OCI-LY7 (cell line): Measurements from ENCODE around the gene LDB3. TPM values are rescaled to one million over a fixed set of nuclear protein-coding genes. Genes with fewer than 3 reads are reported as not detected.

Experiments used
- BruUV-seq: library from RNA; stranded (reverse); fragments of 400-500 nt; replicated peaks from 2 replicates; lab custom pipeline; 2021; lab: Mats Ljungman, UMichigan
- CTCF ChIA-PET: fragments of 300-600 bp; sonication (Branson Sonifier 250); formaldehyde crosslinking; loops from one replicate; lab custom pipeline; 2022; ENCODE audit warnings: antibody characterized with exemption; ENCODE audit not compliant: unreplicated experiment; lab: Charles Lee
- POLR2A ChIA-PET: fragments of 300-600 bp; sonication (Branson Sonifier 250); formaldehyde crosslinking; loops from one replicate; lab custom pipeline; 2022; ENCODE audit warnings: antibody characterized with exemption; lab: Charles Lee
- DNase-seq: peaks from one replicate; pipeline ENCODE4 v3.0.0-alpha.2; 2015; ENCODE audit warnings: low spot score
- H2AFZ ChIP-seq: fragments of 200-600 bp; sonication (generic), shearing (Covaris generic); 2 replicates; pipeline ENCODE4 v1.6.1; 2014; ENCODE audit warnings: mild to moderate bottlenecking, antibody characterized with exemption, low read length, moderate library complexity
- H3K27ac ChIP-seq: fragments of 200-600 bp; sonication (generic); 2 replicates; pipeline ENCODE4 v1.5.1; 2014; ENCODE audit warnings: mixed run types, low read depth, mild to moderate bottlenecking, moderate library complexity, low read length, inconsistent platforms; ENCODE audit not compliant: poor library complexity, severe bottlenecking
- H3K36me3 ChIP-seq: fragments of 200-600 bp; sonication (generic); 2 replicates; pipeline ENCODE4 v1.6.1; 2014; ENCODE audit warnings: mild to moderate bottlenecking, antibody characterized with exemption, low read length, moderate library complexity, mixed read lengths; ENCODE audit not compliant: insufficient read depth
- H3K4me1 ChIP-seq: fragments of 200-600 bp; sonication (generic); 2 replicates; pipeline ENCODE4 v1.5.1; 2014; ENCODE audit warnings: mild to moderate bottlenecking, low read length; ENCODE audit not compliant: insufficient read depth, poor library complexity, severe bottlenecking
- H3K4me2 ChIP-seq: fragments of 200-600 bp; sonication (generic); 2 replicates; pipeline ENCODE4 v1.6.1; 2014; ENCODE audit warnings: mild to moderate bottlenecking, low read length
- H3K4me3 ChIP-seq: fragments of 200-600 bp; sonication (generic); 2 replicates; pipeline ENCODE4 v1.5.1; 2014; ENCODE audit warnings: mild to moderate bottlenecking, low read depth, low read length; ENCODE audit not compliant: poor library complexity, severe bottlenecking
- H3K79me2 ChIP-seq: fragments of 200-600 bp; sonication (generic); 2 replicates; pipeline ENCODE4 v1.6.1; 2016; ENCODE audit warnings: low read depth, mild to moderate bottlenecking, low read length, moderate library complexity, mixed read lengths; ENCODE audit not compliant: insufficient read depth
- H3K9me2 ChIP-seq: fragments of 200-600 bp; sonication (generic); 2 replicates; pipeline ENCODE4 v1.6.1; 2016; ENCODE audit warnings: mild to moderate bottlenecking, low read length, mixed read lengths; ENCODE audit not compliant: insufficient read depth
- H3K9me3 ChIP-seq: fragments of 200-600 bp; sonication (generic); 2 replicates; pipeline ENCODE4 v1.6.1; 2014; ENCODE audit warnings: mild to moderate bottlenecking, mixed run types, low read length, mixed read lengths
- H4K20me1 ChIP-seq: fragments of 200-600 bp; sonication (generic); 2 replicates; pipeline ENCODE4 v1.6.1; 2014; ENCODE audit warnings: mild to moderate bottlenecking, antibody characterized with exemption, low read length, moderate library complexity, mixed read lengths; ENCODE audit not compliant: insufficient read depth
- CTCF ChIP-seq: fragments of 200-600 bp; sonication (generic); conservative IDR thresholded peaks from 2 replicates; pipeline ENCODE4 v1.5.1; 2014; ENCODE audit warnings: mild to moderate bottlenecking, antibody characterized with exemption, low read length, moderate library complexity, mixed read lengths
- EZH2phosphoT487 ChIP-seq: fragments of 200-600 bp; sonication (generic); IDR thresholded peaks from 2 replicates; pipeline ENCODE4 v1.6.1; 2018; ENCODE audit warnings: low read depth, borderline replicate concordance, mild to moderate bottlenecking, mixed run types, antibody characterized with exemption, low read length, moderate library complexity, mixed read lengths
- intact Hi-C: fragments of 100-400 bp; cut with micrococcal nuclease; formaldehyde crosslinking; loops from one replicate; pipeline ENCODE4 v1.10.0; 2022; ENCODE audit not compliant: unreplicated experiment
- total RNA-seq, 2 experiments: library from RNA; depleted of rRNA in 1 of 2; stranded (reverse); fragments of >200 nt in 1 of 2; shearing (Covaris generic) in 1 of 2; gene quantifications; 2 replicates each; pipeline ENCODE4 v1.2.3, GENCODE V29; 2014 to 2022

Gene LDB3
- total RNA-seq, 2 experiments from 2014 or later, result 0.08 TPM; not detected in 1

DNA sequence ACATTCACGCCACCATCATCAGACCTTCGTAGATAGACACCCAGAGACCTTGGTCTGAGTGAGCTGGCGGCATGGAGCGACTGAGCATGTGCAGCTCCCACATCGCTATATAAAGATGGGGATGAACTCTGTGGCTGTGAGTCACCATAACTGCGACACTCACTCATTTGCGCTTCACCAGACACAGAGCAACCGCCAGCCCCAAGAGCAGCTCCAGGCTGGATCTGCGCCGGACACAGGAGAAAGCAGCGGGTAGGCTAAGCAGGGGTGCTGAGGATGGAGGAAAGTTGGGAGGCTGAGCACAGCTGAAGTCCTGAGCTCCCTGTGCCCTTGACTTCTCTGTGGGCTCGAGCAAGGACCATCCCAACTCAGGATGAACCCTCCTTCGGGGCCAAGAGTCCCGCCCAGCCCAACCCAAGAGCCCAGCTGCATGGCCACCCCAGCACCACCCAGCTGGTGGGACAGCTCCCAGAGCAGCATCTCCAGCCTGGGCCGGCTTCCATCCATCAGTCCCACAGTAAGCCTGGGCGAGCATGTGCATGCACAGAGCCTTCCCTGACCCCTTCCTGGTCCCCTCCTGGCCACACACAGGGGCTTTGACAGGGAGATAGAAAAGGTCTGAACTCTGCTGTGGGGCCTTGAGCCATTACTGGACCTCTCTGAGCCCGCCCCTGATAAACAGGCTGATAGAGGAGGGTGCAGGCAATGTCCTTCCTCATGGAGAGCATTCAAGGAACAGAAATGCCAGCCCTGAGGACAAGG lies 13.7 kb upstream of the LDB3 start, which contains the start of gene OPN4:
TSS of gene OPN4 (plus strand) at position 137 of the 762 bp plus-strand sequence. CDS start at position 374, 237 bp downstream.
- Histone ChIP-seq H3K4me3 (no peak within 1 kb of the TSS), H3K4me1 (no peaks in the 10 kb centered on the region), H3K4me2 (no peak within 1 kb of the TSS), H3K79me2 (no peaks in the 10 kb centered on the region), H2AFZ (no peak within 1 kb of the TSS), H3K27ac (no peak within 1 kb of the TSS), H4K20me1 (no peaks in the 10 kb centered on the region), H3K9me2 (no peaks in the 10 kb centered on the region), H3K9me3 (no peaks in the 10 kb centered on the region), H3K36me3 (no peaks in the 10 kb centered on the region)
- ChIA-PET POLR2A (no interaction called here), CTCF (no interaction called here)
- intact Hi-C loops, result no loop called here
- no peak for TF ChIP-seq EZH2phosphoT487
- TF ChIP-seq CTCF, result no peak
- no peak for DNase-seq
- BruUV-seq, result no TSS peak

DNA sequence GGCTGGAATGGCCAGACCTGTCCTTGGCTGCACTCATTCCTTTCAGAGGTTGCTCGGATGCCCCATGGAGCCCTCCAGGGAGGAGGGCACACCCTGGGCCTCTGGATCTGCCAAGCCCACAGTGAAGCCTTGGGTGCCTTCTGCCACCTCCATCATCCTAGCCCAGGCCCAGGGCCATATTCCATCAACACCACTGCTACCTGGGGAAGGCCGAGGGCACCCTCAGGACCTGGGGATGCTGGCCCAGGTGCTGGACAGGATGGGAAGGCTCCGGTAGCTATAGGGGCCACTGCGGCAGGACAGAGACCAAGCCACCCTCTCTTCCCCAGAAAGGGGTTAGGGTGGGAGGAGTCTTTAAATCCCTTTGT lies 13.2 kb upstream of the LDB3 start:
- Histone ChIP-seq H3K27ac (no peak overlapping the region), H3K4me3 (no peak overlapping the region), H4K20me1 (no peaks in the 10 kb centered on the region), H3K4me1 (no peaks in the 10 kb centered on the region), H3K79me2 (no peaks in the 10 kb centered on the region), H3K9me3 (no peaks in the 10 kb centered on the region), H3K4me2 (no peak overlapping the region), H2AFZ (no peak overlapping the region), H3K36me3 (no peaks in the 10 kb centered on the region), H3K9me2 (no peaks in the 10 kb centered on the region)
- no peak for DNase-seq
- intact Hi-C loops, result no loop called here
- no peak for TF ChIP-seq CTCF
- ChIA-PET CTCF (no interaction called here), POLR2A (no interaction called here)
- no TSS peak for BruUV-seq

GRCh38 chr10:86655596-86655995 lies 12.7 kb upstream of the LDB3 start:
- no TSS peak for BruUV-seq
- DNase-seq, result no peak
- ChIA-PET POLR2A (interaction anchor here (1.0 kb wide), 1 partner anchor 18 kb away, joined by 3 read pairs; no protein-coding TSS in a partner anchor), CTCF (no interaction called here)
- Histone ChIP-seq H2AFZ (no peak overlapping the region), H3K79me2 (no peaks in the 10 kb centered on the region), H3K36me3 (no peaks in the 10 kb centered on the region), H4K20me1 (no peaks in the 10 kb centered on the region), H3K4me1 (no peaks in the 10 kb centered on the region), H3K9me3 (no peaks in the 10 kb centered on the region), H3K4me2 (no peak overlapping the region), H3K4me3 (no peak overlapping the region), H3K27ac (no peak overlapping the region), H3K9me2 (no peaks in the 10 kb centered on the region)
- intact Hi-C loops, result no loop called here
- no peak for TF ChIP-seq EZH2phosphoT487
- TF ChIP-seq CTCF, result no peak
